HEK293T (cell line): Measurements from ENCODE around the gene SMIM29.

Experiments
- BHLHE40 ChIP-seq: fragments of 450-650 bp; IDR thresholded peaks from 2 replicates; pipeline ENCODE4 v1.6.1; 2016; ENCODE audit warnings: mild to moderate bottlenecking, moderate library complexity, borderline replicate concordance
- CTBP1 ChIP-seq: fragments of 450-650 bp; IDR thresholded peaks from 2 replicates; pipeline ENCODE4 v1.6.1; 2016; ENCODE audit warnings: borderline replicate concordance
- FOXA1 ChIP-seq: fragments of 450-650 bp; IDR thresholded peaks from 2 replicates; pipeline ENCODE4 v1.6.1; 2016; ENCODE audit warnings: mild to moderate bottlenecking
- LEF1 ChIP-seq: fragments of 450-650 bp; IDR thresholded peaks from 2 replicates; pipeline ENCODE4 v1.6.1; 2017; ENCODE audit warnings: mild to moderate bottlenecking, borderline replicate concordance
- NFRKB ChIP-seq: fragments of 450-650 bp; IDR thresholded peaks from 2 replicates; pipeline ENCODE4 v1.6.1; 2016; ENCODE audit warnings: mild to moderate bottlenecking, moderate library complexity
- SP1 ChIP-seq: fragments of 450-650 bp; IDR thresholded peaks from 2 replicates; pipeline ENCODE4 v1.6.1; 2017
- SUZ12 ChIP-seq: fragments of 450-650 bp; IDR thresholded peaks from 2 replicates; pipeline ENCODE4 v1.6.1; 2016; ENCODE audit warnings: mild to moderate bottlenecking

DNA sequence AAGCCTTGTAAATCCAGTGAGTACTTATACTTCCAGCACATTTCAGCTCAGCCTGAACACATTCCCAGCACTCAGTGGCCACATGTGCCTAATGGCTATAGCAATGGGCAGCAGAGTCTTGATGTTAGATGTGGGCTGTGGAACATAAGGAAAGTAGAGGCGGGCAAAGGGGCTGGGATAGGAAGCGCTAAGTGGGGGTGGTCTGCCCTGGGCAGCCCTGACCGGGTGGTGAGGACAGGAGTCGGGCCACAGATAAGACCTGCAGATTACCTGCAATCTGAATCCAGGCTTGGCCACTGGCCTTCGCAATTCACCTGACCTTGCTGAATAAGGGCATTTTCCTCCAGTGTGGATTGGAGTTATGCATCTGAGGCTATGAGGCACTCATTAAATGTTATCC is 23.3 kb downstream of the SMIM29 start:
- no peak for TF ChIP-seq LEF1
- no peak for TF ChIP-seq BHLHE40
- no peak for TF ChIP-seq CTBP1
- no peak for TF ChIP-seq SP1
- TF ChIP-seq FOXA1 = no peak
- no peak for TF ChIP-seq SUZ12
- TF ChIP-seq NFRKB = no peak
